Mammary epithelial cell (primary cell): ENCODE measurements around the gene TMCC1.

Experiments used
- EZH2 ChIP-seq: IDR thresholded peaks from 2 replicates; pipeline ENCODE4 v1.6.1; 2012; ENCODE audit warnings: low read length, inconsistent platforms, borderline replicate concordance
- TF ChIP-seq, protein P1 (sequence below), 2 donors: IDR thresholded peaks in 1 of 2; conservative IDR thresholded peaks in 1 of 2; 2 replicates each; pipeline ENCODE4 v1.5.1; 2011 to 2012; ENCODE audit warnings: inconsistent platforms in 2 of 2, low read length in 2 of 2, mild to moderate bottlenecking in 2 of 2, control low read depth in 1 of 2, low read depth in 1 of 2; ENCODE audit not compliant: insufficient read depth in 1 of 2; ENCODE audit errors: extremely low read depth in 1 of 2

- TF ChIP-seq, protein P1, sequence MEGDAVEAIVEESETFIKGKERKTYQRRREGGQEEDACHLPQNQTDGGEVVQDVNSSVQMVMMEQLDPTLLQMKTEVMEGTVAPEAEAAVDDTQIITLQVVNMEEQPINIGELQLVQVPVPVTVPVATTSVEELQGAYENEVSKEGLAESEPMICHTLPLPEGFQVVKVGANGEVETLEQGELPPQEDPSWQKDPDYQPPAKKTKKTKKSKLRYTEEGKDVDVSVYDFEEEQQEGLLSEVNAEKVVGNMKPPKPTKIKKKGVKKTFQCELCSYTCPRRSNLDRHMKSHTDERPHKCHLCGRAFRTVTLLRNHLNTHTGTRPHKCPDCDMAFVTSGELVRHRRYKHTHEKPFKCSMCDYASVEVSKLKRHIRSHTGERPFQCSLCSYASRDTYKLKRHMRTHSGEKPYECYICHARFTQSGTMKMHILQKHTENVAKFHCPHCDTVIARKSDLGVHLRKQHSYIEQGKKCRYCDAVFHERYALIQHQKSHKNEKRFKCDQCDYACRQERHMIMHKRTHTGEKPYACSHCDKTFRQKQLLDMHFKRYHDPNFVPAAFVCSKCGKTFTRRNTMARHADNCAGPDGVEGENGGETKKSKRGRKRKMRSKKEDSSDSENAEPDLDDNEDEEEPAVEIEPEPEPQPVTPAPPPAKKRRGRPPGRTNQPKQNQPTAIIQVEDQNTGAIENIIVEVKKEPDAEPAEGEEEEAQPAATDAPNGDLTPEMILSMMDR (conservative IDR thresholded peaks at IDR 0.05 in 1 of 2, IDR thresholded peaks at IDR 0.05 in 1 of 2; ENCODE audit: extremely low read depth in 1 of 2, insufficient read depth in 1 of 2, low read depth in 1 of 2, low read length in 2 of 2) = no peak
- no peak for TF ChIP-seq EZH2
These were observed 100.2 kb downstream of the TMCC1 start for GRCh38 chr3:129793319-129793718.
